Sigmoid colon (tissue), 3 donors: Measurements from ENCODE around the gene ZDHHC11.
"Not testable (repeated sequence)": the region's sequence is repeated elsewhere in the genome, so short reads cannot be mapped to it uniquely, and the experiment has no call there.

Experiments used
- CTCF ChIP-seq, 4 experiments: fragments of 450-650 bp in 3 of 4; fragments of 200-600 bp in 1 of 4; IDR thresholded peaks; one replicate each; pipeline ENCODE4 v1.5.1; 2016 to 2019; ENCODE audit warnings: antibody characterized with exemption in 4 of 4, mild to moderate bottlenecking in 3 of 4, moderate library complexity in 2 of 4
- POLR2A ChIP-seq, 2 donors: fragments of 450-650 bp; IDR thresholded peaks; one replicate each; pipeline ENCODE4 v1.6.1; 2016; ENCODE audit warnings: antibody characterized with exemption in 2 of 2, mild to moderate bottlenecking in 2 of 2, moderate library complexity in 2 of 2

GRCh38 chr5:774304-774703, 76.5 kb downstream of the ZDHHC11 start:
- TF ChIP-seq CTCF, POLR2A (IDR thresholded peaks at IDR 0.05): not testable (repeated sequence)
